ENCODE measurements around the gene AKT1S1.
A peak's percentile ranks its signal among the peaks of the same experiment; 100 is the strongest.

Gene AKT1S1

DNA sequence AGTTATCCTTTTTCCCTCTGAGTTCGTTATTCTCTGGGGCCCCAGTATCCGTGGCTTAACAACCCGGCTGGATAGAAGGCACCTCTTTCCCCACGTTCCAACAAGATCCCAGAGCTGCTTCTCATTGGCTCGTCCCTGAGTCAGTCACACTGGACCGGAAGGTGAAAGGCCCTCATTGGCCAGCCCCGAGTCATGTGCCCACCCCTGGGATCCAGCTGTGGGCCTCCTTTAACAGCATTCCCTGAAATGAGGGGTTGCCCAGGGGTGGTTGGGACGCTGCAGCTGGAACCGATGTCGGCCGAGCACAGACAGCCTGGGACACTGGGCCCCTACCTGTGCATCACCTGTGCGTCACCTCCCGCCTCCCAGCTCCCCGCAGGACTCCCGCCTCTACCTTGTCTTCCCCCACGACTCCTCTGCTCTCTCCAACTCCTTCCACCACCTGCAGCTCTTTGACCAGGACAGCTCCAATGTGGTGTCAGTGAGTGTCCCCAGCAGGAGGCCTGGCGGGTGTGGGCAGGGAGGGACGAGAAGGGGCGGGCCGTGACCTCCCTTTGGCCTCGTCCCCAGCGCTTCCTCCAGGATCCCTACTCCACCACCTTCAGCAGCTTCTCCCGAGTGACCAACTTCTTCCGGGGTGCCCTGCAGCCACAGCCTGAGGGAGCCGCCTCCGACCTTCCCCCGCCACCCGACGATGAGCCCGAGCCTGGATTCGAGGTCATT is 4.7 kb upstream of the AKT1S1 start:
- H3K9me3 ChIP-seq (ENCODE audit: control insufficient read depth, low read length) = no peaks in the 10 kb centered on the region
- WGBS, 2 experiments = 94 to 95% methylated on average over 31 of the region's 31 CpGs
- peaks cover 44% of the 10 kb centered on the region for H3K36me3 ChIP-seq (ENCODE audit: control insufficient read depth, insufficient read depth, low read length)
- H3K4me3 ChIP-seq (ENCODE audit: insufficient read depth, low read depth, low read length) = no peak overlapping the region
- no peak overlapping the region for H3K27ac ChIP-seq (ENCODE audit: insufficient read depth, low read depth, low read length, poor library complexity, severe bottlenecking)
- H3K4me1 ChIP-seq (ENCODE audit: control insufficient read depth, insufficient read depth, low read length) = no peaks in the 10 kb centered on the region
- H3K27me3 ChIP-seq (ENCODE audit: control insufficient read depth, insufficient read depth, low read length, poor library complexity, severe bottlenecking) = no peaks in the 10 kb centered on the region

DNA sequence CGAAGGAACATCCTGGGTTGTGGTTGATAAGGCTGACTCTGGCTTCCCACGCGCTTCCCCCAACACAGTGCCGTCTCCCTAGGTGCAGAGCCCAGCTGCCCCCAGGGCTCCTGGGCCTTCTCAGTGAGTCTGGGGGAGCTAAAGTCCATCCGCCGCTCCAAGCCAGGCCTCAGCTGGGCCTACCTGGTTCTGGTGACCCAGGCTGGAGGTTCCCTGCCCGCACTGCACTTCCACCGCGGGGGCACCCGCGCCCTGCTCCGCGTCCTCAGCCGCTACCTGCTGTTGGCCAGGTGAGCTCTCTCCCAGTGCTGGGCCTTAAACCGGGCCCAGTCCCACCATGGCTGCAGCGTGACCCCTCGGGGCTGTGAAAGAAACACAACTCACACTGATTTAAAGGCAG is 4.0 kb upstream of the AKT1S1 start:
- no peak overlapping the region for H3K4me3 ChIP-seq (ENCODE audit: insufficient read depth, low read depth, low read length)
- WGBS, 2 experiments = 96% methylated on average over 17 of the region's 17 CpGs
- H3K9me3 ChIP-seq (ENCODE audit: control insufficient read depth, low read length) = no peaks in the 10 kb centered on the region
- H3K36me3 ChIP-seq (ENCODE audit: control insufficient read depth, insufficient read depth, low read length) = peaks cover 44% of the 10 kb centered on the region
- no peaks in the 10 kb centered on the region for H3K27me3 ChIP-seq (ENCODE audit: control insufficient read depth, insufficient read depth, low read length, poor library complexity, severe bottlenecking)
- H3K27ac ChIP-seq (ENCODE audit: insufficient read depth, low read depth, low read length, poor library complexity, severe bottlenecking) = no peak overlapping the region
- H3K4me1 ChIP-seq (ENCODE audit: control insufficient read depth, insufficient read depth, low read length) = no peaks in the 10 kb centered on the region

DNA sequence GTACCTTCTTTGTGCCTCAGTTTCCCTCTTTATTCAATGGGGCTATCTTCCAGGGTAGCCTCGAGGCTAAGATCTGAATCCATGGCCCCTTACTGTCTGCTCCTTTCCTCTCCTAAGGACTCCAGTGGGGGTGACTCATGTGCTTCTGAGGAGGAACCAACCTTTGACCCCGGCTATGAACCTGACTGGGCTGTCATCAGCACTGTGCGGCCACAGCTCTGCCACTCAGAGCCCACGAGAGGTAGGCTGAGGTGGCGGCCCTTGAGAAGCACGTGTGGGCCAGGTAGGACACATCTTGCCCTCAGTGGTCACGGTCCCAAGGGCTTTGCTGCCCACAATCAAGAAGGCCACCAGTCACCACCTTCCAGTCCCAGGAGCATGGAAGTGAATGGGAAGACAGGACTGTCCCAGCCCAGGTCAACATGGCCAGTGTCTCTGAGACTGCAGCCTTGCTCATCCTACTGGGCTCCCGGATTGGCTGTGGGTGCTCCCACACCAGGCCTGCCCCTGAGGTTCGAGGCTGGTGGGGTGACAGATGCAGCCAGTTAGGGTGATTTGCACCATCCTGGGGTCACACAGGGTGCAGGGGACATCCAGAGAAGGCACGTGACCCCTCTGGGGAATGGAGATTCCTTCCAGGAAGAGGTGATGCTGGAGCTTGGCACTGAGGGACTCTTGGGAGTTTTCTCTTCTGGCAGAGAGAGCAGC is 3.2 kb upstream of the AKT1S1 start:
- H3K27ac ChIP-seq (ENCODE audit: insufficient read depth, low read depth, low read length, poor library complexity, severe bottlenecking) = no peak overlapping the region
- WGBS, 2 experiments = 94 to 96% methylated on average over 10 of the region's 10 CpGs
- peaks cover 44% of the 10 kb centered on the region for H3K36me3 ChIP-seq (ENCODE audit: control insufficient read depth, insufficient read depth, low read length)

DNA sequence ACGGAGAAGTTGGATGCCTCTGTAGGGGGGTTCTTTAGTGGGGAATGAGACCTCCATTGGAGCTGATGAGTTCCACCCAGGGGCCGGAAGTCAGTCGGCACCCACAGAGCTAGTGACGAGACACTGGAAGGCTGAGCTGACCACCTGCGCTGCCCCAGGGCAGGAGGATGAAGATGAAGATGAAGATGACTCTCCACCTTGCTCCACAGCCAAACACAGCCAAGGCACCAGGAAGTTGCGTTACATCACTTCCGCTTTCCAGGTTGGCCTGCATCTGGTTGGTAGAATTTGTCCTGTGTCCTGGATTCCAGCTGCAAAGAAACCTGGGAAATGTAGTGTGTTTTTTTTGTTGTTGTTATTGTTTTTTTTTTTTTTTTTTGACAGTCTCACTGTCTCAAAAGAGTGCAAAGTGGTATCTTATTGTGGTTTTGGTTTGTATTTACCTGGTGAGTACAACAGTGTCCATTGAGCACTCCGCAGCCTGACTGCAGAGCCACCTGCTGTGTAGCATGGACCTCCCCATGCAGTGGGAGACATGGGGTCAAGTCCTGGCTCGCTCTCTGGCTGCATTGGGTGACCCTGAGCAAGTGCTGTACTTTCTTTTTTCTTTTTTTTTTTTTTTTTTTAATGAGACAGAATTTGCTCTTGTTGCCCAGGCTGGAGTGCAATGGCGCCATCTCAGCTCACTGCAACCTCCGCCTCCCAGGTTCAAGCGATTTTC is 2.2 kb upstream of the AKT1S1 start:
- Histone ChIP-seq H3K9me3 (ENCODE audit: control insufficient read depth, low read length) (no peaks in the 10 kb centered on the region), H3K4me3 (ENCODE audit: insufficient read depth, low read depth, low read length) (no peak overlapping the region)
- 95 to 96% methylated on average over 12 of the region's 12 CpGs for WGBS, 2 experiments

More for the DNA sequence above, 3.2 kb upstream of the AKT1S1 start:
- Histone ChIP-seq H3K4me1 (ENCODE audit: control insufficient read depth, insufficient read depth, low read length) (peaks cover 4% of the 10 kb centered on the region), H3K4me3 (ENCODE audit: insufficient read depth, low read depth, low read length) (no peak overlapping the region), H3K27me3 (ENCODE audit: control insufficient read depth, insufficient read depth, low read length, poor library complexity, severe bottlenecking) (no peaks in the 10 kb centered on the region), H3K9me3 (ENCODE audit: control insufficient read depth, low read length) (no peaks in the 10 kb centered on the region)

DNA sequence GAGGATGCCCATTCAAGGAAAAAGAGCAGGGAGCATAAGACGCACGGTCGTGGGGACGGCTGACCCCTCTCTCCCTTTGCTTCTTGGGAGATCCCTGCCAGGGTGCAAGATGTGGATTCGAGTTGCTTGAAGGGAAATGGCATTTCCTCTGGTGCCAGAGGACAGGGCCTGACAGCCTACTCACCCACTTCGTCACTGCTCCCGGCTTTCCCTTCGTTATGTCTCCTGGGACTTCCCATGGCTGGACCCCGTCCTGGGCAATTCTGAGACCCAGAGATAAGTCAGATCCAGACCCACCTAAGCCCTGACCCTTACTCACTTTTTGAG is 1.6 kb upstream of the AKT1S1 start:
- H3K27me3 ChIP-seq (ENCODE audit: control insufficient read depth, insufficient read depth, low read length, poor library complexity, severe bottlenecking) = no peaks in the 10 kb centered on the region
- peaks cover 6% of the 10 kb centered on the region for H3K4me1 ChIP-seq (ENCODE audit: control insufficient read depth, insufficient read depth, low read length)
- H3K9me3 ChIP-seq (ENCODE audit: control insufficient read depth, low read length) = no peaks in the 10 kb centered on the region
- peaks cover 30% of the 10 kb centered on the region for H3K36me3 ChIP-seq (ENCODE audit: control insufficient read depth, insufficient read depth, low read length)
- WGBS, 2 experiments = 88 to 92% methylated on average over 9 of the region's 9 CpGs
- H3K4me3 ChIP-seq (ENCODE audit: insufficient read depth, low read depth, low read length) = peak overlapping the region; percentile 91
- no peak overlapping the region for H3K27ac ChIP-seq (ENCODE audit: insufficient read depth, low read depth, low read length, poor library complexity, severe bottlenecking)

More for the DNA sequence above, 2.2 kb upstream of the AKT1S1 start:
- H3K27me3 ChIP-seq (ENCODE audit: control insufficient read depth, insufficient read depth, low read length, poor library complexity, severe bottlenecking) = no peaks in the 10 kb centered on the region
- H3K36me3 ChIP-seq (ENCODE audit: control insufficient read depth, insufficient read depth, low read length) = peaks cover 37% of the 10 kb centered on the region
- peaks cover 6% of the 10 kb centered on the region for H3K4me1 ChIP-seq (ENCODE audit: control insufficient read depth, insufficient read depth, low read length)
- no peak overlapping the region for H3K27ac ChIP-seq (ENCODE audit: insufficient read depth, low read depth, low read length, poor library complexity, severe bottlenecking)

DNA sequence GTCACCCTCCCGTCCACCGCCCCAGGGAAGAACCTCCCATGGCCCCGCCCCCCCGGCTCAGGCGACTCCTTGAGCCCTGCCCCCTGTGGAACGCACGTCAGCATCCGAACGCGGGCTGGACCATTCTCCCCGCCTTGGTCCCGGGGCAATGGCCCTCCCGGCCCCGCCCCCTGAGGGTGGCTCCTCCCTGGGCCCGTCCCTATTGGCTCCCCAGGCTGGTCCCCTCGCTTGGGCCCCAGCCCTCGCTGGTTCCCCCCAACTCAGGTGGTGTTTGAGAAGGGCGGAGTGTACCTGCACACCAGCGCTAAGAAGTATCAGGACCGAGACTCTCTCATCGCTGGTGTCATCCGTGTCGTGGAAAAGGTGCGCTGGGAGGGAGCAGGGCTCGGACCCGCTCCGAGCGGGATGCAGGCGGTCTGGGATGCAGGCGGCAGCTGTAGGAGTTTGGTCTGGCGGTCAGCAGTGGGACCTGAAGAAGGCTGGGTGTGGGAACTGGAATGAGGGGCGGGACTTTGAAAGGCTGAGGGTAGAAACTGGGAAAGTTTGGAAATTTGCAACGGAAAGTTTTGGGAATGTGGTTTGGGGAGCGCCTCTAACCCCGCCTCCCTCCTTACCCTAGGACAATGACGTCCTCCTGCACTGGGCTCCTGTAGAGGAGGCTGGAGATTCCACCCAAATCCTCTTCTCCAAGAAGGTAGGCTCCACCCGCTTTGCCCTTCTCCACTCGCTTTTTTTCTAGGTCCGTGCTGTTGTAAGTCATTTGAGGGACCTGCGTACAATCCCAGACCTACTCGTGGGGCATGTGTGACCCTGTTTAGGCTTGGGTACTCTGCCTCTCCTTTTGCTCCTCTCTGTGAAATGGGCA is 956 bp upstream of the AKT1S1 start:
- Histone ChIP-seq H3K27ac (ENCODE audit: insufficient read depth, low read depth, low read length, poor library complexity, severe bottlenecking) (peak overlapping the region; percentile 98), H3K4me3 (ENCODE audit: insufficient read depth, low read depth, low read length) (peak overlapping the region; percentile 91), H3K36me3 (ENCODE audit: control insufficient read depth, insufficient read depth, low read length) (peaks cover 26% of the 10 kb centered on the region), H3K9me3 (ENCODE audit: control insufficient read depth, low read length) (no peaks in the 10 kb centered on the region), H3K4me1 (ENCODE audit: control insufficient read depth, insufficient read depth, low read length) (peaks cover 6% of the 10 kb centered on the region), H3K27me3 (ENCODE audit: control insufficient read depth, insufficient read depth, low read length, poor library complexity, severe bottlenecking) (no peaks in the 10 kb centered on the region)
- 7 to 8% methylated on average over 41 of the region's 41 CpGs for WGBS, 2 experiments

DNA sequence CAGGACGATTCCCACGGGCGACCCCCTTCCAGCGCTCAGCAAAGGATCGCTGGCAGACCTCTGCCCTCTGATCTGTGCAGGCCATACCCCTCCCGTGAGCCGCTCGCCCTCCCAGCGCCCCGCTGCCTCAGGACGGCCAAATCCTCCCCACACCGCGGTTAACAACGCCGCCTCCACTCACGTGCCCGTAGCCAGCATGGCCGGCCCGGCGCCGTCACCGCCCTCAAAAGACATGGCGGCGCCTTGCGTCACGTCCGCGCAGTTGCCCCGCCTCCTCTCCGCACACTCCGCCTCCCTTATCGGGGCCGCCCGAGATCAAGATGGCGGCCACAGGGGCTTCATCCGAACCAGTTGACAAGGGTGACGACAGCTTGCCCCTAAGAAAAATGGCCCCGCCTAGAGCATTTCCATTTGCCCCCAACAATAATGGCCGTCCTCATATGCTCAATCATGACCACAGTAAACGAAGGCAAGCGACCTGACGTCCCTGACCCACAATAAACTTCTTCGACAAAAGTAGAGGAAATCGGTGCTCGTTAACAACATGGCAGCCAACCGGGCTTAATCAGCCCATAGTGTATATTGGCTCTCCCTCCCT is 634 bp downstream of the AKT1S1 start:
- WGBS, 2 experiments = 0% methylated on average over 46 of the region's 46 CpGs
- peak overlapping the region; percentile 91 for H3K4me3 ChIP-seq (ENCODE audit: insufficient read depth, low read depth, low read length)
- peaks cover 13% of the 10 kb centered on the region for H3K36me3 ChIP-seq (ENCODE audit: control insufficient read depth, insufficient read depth, low read length)
- H3K27ac ChIP-seq (ENCODE audit: insufficient read depth, low read depth, low read length, poor library complexity, severe bottlenecking) = peak overlapping the region; percentile 98
- H3K4me1 ChIP-seq (ENCODE audit: control insufficient read depth, insufficient read depth, low read length) = peaks cover 6% of the 10 kb centered on the region
- no peaks in the 10 kb centered on the region for H3K9me3 ChIP-seq (ENCODE audit: control insufficient read depth, low read length)
- no peaks in the 10 kb centered on the region for H3K27me3 ChIP-seq (ENCODE audit: control insufficient read depth, insufficient read depth, low read length, poor library complexity, severe bottlenecking)

DNA sequence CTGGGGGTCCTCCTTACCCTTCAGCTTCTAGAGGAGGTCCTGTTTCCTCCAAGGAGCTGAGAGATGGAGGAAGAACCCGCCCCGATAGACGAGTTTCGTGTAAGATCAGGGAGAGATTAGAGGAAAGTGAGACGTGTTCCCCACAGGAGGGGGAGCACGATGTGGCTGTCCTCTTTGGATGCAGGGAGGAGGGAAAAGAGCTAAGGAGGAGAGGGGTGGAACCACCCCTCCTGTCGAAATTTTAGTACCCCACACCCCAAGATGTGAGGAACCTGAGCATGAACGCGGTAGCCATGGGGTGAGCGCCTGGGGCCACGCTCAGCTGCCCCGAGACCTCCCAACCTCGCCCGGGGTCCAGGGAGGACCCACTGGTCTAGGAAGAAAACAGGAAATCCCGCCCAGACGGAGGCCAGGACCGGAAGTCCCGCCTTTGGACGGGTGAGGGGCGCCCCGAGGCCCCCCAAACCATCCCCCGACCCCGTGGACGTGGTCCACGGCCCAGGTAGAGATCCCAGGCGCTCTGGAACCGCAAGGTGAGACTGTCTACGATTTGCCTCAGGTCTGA is 1.2 kb downstream of the AKT1S1 start:
- Histone ChIP-seq H3K27ac (ENCODE audit: insufficient read depth, low read depth, low read length, poor library complexity, severe bottlenecking) (peak overlapping the region; percentile 98), H3K4me1 (ENCODE audit: control insufficient read depth, insufficient read depth, low read length) (peaks cover 6% of the 10 kb centered on the region), H3K36me3 (ENCODE audit: control insufficient read depth, insufficient read depth, low read length) (peaks cover 8% of the 10 kb centered on the region), H3K27me3 (ENCODE audit: control insufficient read depth, insufficient read depth, low read length, poor library complexity, severe bottlenecking) (no peaks in the 10 kb centered on the region), H3K4me3 (ENCODE audit: insufficient read depth, low read depth, low read length) (peak overlapping the region; percentile 91), H3K9me3 (ENCODE audit: control insufficient read depth, low read length) (no peaks in the 10 kb centered on the region)
- 0% methylated on average over 28 of the region's 28 CpGs for WGBS, 2 experiments

DNA sequence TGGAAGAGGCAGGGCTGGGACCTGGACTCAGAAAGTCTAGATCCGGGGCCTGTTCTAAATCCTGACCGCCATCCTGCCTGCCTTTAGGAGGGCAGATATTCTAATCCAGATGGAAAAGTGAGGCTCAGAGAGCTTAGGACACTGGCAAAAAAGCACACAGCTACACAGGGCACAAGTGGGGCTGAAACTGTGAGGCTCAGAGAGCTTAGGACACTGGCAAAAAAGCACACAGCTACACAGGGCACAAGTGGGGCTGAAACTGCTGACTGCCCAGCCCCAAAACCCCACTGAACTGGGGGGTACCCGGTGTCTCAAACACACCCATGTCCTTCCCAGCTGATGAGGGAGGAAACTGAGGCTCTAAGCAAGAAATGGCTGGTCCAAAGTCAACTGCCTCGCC is 2.0 kb downstream of the AKT1S1 start:
- Histone ChIP-seq H3K27me3 (ENCODE audit: control insufficient read depth, insufficient read depth, low read length, poor library complexity, severe bottlenecking) (no peaks in the 10 kb centered on the region), H3K27ac (ENCODE audit: insufficient read depth, low read depth, low read length, poor library complexity, severe bottlenecking) (no peak overlapping the region), H3K4me1 (ENCODE audit: control insufficient read depth, insufficient read depth, low read length) (peaks cover 6% of the 10 kb centered on the region), H3K9me3 (ENCODE audit: control insufficient read depth, low read length) (no peaks in the 10 kb centered on the region), H3K4me3 (ENCODE audit: insufficient read depth, low read depth, low read length) (peak overlapping the region; percentile 91), H3K36me3 (ENCODE audit: control insufficient read depth, insufficient read depth, low read length) (peaks cover 2% of the 10 kb centered on the region)
- 89 to 93% methylated on average over 4 of the region's 4 CpGs for WGBS, 2 experiments

All from ectodermal cell (in vitro differentiated cells).